ENCODE measurements around the gene CELF1. TPM values are rescaled to one million over a fixed set of nuclear protein-coding genes. Genes with fewer than 3 reads are reported as not detected.

Gene CELF1
- total and polyA plus RNA-seq, 2 of the 13 experiments (the other 11 are each of a cell fraction or from before 2014, with no cell fraction given) = 69.0 to 80.1 TPM

DNA sequence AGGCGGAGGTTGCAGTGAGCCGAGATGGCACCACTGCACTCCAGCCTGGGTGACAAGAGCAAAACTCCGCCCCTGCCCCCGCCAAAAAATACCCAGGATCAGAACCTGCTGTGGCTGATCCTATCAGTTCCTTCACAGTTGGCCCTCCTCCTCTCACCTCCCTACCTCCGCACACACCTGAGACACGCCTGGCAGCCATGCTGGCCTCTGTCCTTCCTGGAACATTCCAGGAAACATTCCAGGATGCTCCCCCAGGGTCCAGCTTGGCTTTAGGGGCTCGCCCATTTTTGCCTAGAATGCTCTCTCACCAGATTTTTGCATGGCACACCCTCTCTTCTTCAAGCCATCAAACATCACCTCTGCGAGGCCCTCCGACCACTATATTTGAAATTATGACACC is 106.1 kb downstream of the CELF1 start:
- ChIA-PET POLR2A (no interaction called here), CTCF (ENCODE audit: low intra/inter-chr PET ratio, low total read pairs) (no interaction called here)
- intact Hi-C loops (cut with micrococcal nuclease; ENCODE audit: unreplicated experiment) = no loop called here
- H3K9ac ChIP-seq (ENCODE audit: insufficient read depth, low read depth, low read length) = no peak overlapping the region
- H3K27me3 ChIP-seq (ENCODE audit: control insufficient read depth in 1 of 2, insufficient read depth in 2 of 2, low read length in 2 of 2) = no peaks in the 10 kb centered on the region
- H3K79me2 ChIP-seq (ENCODE audit: insufficient read depth, low read length) = no peaks in the 10 kb centered on the region
- BruUV-seq (replicated peaks) = no TSS peak
- H3K4me2 ChIP-seq (ENCODE audit: low read depth, low read length) = no peak overlapping the region
- no peaks in the 10 kb centered on the region; a peak in 1 of 5 replicates for H3K36me3 ChIP-seq (replicated peaks in 1 of 2; ENCODE audit: control insufficient read depth in 1 of 2, insufficient read depth in 2 of 2, low read length in 2 of 2)
- peaks cover 46% of the 10 kb centered on the region for H3K4me1 ChIP-seq (ENCODE audit: insufficient read depth, low read length)
- in situ Hi-C loops (cut with HindIII; ENCODE audit: extremely low pct_ligation_motif_present, low pct_unique_long_range_greater_than_20kb) = no loop called here
- no peak overlapping the region for H3K27ac ChIP-seq (ENCODE audit: extremely low read length, insufficient read depth, low read length)
- H2AFZ ChIP-seq (ENCODE audit: low read length) = no peak overlapping the region
- no peaks in the 10 kb centered on the region for H4K20me1 ChIP-seq (ENCODE audit: insufficient read depth, low read length)
- ATAC-seq = no peak
- DNase-seq (ENCODE audit: low spot score) = no peak
- no peaks in the 10 kb centered on the region for H3K9me3 ChIP-seq (ENCODE audit: low read length)
- no peak overlapping the region for H3K4me3 ChIP-seq (replicated peaks in 1 of 3; ENCODE audit: insufficient read depth in 1 of 3, low read depth in 2 of 3, low read length in 3 of 3)
- FAIRE-seq = no peak
- 92% methylated on average over 9 of the region's 9 CpGs for WGBS (ENCODE audit: low lambda C conversion rate)
- no peak for TF ChIP-seq ZSCAN22 (CRISPR knock-in tag; IDR thresholded peaks at IDR 0.05)
- TF ChIP-seq MEIS1 (CRISPR knock-in tag; IDR thresholded peaks at IDR 0.05; ENCODE audit: borderline replicate concordance) = no peak
- TF ChIP-seq, protein P1, sequence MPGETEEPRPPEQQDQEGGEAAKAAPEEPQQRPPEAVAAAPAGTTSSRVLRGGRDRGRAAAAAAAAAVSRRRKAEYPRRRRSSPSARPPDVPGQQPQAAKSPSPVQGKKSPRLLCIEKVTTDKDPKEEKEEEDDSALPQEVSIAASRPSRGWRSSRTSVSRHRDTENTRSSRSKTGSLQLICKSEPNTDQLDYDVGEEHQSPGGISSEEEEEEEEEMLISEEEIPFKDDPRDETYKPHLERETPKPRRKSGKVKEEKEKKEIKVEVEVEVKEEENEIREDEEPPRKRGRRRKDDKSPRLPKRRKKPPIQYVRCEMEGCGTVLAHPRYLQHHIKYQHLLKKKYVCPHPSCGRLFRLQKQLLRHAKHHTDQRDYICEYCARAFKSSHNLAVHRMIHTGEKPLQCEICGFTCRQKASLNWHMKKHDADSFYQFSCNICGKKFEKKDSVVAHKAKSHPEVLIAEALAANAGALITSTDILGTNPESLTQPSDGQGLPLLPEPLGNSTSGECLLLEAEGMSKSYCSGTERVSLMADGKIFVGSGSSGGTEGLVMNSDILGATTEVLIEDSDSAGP (CRISPR knock-in tag; IDR thresholded peaks at IDR 0.05; ENCODE audit: borderline replicate concordance) = no peak
- TF ChIP-seq, protein P2, sequence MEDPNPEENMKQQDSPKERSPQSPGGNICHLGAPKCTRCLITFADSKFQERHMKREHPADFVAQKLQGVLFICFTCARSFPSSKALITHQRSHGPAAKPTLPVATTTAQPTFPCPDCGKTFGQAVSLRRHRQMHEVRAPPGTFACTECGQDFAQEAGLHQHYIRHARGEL (CRISPR knock-in tag; IDR thresholded peaks at IDR 0.05) = no peak
- TF ChIP-seq ZNF839 (CRISPR knock-in tag; IDR thresholded peaks at IDR 0.05; ENCODE audit: borderline replicate concordance) = no peak
- no peak for TF ChIP-seq ZNF251 (CRISPR knock-in tag; IDR thresholded peaks at IDR 0.05)
- no peak for TF ChIP-seq TSC22D2 (CRISPR knock-in tag; IDR thresholded peaks at IDR 0.05; ENCODE audit: borderline replicate concordance)
- TF ChIP-seq, protein P3, sequence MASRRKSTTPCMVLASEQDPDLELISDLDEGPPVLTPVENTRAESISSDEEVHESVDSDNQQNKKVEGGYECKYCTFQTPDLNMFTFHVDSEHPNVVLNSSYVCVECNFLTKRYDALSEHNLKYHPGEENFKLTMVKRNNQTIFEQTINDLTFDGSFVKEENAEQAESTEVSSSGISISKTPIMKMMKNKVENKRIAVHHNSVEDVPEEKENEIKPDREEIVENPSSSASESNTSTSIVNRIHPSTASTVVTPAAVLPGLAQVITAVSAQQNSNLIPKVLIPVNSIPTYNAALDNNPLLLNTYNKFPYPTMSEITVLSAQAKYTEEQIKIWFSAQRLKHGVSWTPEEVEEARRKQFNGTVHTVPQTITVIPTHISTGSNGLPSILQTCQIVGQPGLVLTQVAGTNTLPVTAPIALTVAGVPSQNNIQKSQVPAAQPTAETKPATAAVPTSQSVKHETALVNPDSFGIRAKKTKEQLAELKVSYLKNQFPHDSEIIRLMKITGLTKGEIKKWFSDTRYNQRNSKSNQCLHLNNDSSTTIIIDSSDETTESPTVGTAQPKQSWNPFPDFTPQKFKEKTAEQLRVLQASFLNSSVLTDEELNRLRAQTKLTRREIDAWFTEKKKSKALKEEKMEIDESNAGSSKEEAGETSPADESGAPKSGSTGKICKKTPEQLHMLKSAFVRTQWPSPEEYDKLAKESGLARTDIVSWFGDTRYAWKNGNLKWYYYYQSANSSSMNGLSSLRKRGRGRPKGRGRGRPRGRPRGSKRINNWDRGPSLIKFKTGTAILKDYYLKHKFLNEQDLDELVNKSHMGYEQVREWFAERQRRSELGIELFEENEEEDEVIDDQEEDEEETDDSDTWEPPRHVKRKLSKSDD (CRISPR knock-in tag; IDR thresholded peaks at IDR 0.05; ENCODE audit: low read depth) = no peak
- no peak for TF ChIP-seq REXO4 (CRISPR knock-in tag; IDR thresholded peaks at IDR 0.05; ENCODE audit: borderline replicate concordance)
- TF ChIP-seq, protein P4, sequence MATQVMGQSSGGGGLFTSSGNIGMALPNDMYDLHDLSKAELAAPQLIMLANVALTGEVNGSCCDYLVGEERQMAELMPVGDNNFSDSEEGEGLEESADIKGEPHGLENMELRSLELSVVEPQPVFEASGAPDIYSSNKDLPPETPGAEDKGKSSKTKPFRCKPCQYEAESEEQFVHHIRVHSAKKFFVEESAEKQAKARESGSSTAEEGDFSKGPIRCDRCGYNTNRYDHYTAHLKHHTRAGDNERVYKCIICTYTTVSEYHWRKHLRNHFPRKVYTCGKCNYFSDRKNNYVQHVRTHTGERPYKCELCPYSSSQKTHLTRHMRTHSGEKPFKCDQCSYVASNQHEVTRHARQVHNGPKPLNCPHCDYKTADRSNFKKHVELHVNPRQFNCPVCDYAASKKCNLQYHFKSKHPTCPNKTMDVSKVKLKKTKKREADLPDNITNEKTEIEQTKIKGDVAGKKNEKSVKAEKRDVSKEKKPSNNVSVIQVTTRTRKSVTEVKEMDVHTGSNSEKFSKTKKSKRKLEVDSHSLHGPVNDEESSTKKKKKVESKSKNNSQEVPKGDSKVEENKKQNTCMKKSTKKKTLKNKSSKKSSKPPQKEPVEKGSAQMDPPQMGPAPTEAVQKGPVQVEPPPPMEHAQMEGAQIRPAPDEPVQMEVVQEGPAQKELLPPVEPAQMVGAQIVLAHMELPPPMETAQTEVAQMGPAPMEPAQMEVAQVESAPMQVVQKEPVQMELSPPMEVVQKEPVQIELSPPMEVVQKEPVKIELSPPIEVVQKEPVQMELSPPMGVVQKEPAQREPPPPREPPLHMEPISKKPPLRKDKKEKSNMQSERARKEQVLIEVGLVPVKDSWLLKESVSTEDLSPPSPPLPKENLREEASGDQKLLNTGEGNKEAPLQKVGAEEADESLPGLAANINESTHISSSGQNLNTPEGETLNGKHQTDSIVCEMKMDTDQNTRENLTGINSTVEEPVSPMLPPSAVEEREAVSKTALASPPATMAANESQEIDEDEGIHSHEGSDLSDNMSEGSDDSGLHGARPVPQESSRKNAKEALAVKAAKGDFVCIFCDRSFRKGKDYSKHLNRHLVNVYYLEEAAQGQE (IDR thresholded peaks at IDR 0.05; ENCODE audit: borderline replicate concordance in 1 of 2, low read depth in 1 of 2, low read length in 2 of 2) = no peak
- no peak for TF ChIP-seq NR2F2 (IDR thresholded peaks at IDR 0.05; ENCODE audit: borderline replicate concordance, low read depth)
